GM12878 (cell line): ENCODE data around the gene ARL4D. TPM values are rescaled to one million over a fixed set of nuclear protein-coding genes. Genes with fewer than 3 reads are reported as not detected.

Source experiments
- CREB1 ChIP-seq: IDR thresholded peaks from 2 replicates; pipeline ENCODE4 v1.6.1; 2012; ENCODE audit warnings: low read depth, mild to moderate bottlenecking, inconsistent platforms
- EED ChIP-seq: sonication (generic); IDR thresholded peaks from 2 replicates; pipeline ENCODE4 v1.6.1; 2016; ENCODE audit warnings: antibody characterized with exemption, low read depth
- EP300 ChIP-seq, 2 experiments: fragments of 150-350 bp in 1 of 2; IDR thresholded peaks; 2 replicates each; pipeline ENCODE4 v1.6.1; 2011 to 2012; ENCODE audit warnings: low read depth in 2 of 2, low read length in 2 of 2, borderline replicate concordance in 1 of 2, improper control_type of control experiment in 1 of 2, inconsistent platforms in 1 of 2; ENCODE audit not compliant: control insufficient read depth in 1 of 2
- MTA3 ChIP-seq: IDR thresholded peaks from 2 replicates; pipeline ENCODE4 v1.6.1; 2012; ENCODE audit warnings: low read length, inconsistent platforms, borderline replicate concordance
- NR2F1 ChIP-seq: fragments of 450-650 bp; conservative IDR thresholded peaks from 2 replicates; pipeline ENCODE4 v1.6.1; 2017; ENCODE audit warnings: mild to moderate bottlenecking
- POLR2A ChIP-seq: IDR thresholded peaks from 2 replicates; pipeline ENCODE4 v1.6.1; 2011; ENCODE audit warnings: low read depth, mild to moderate bottlenecking, low read length
- PRDM15 ChIP-seq: fragments of 450-650 bp; formaldehyde crosslinking; IDR thresholded peaks from 2 replicates; pipeline ENCODE4 v1.4.0; 2020; ENCODE audit warnings: mild to moderate bottlenecking, moderate library complexity
- RCOR1 ChIP-seq: conservative IDR thresholded peaks from 2 replicates; pipeline ENCODE4 v1.6.1; 2012; ENCODE audit warnings: low read depth, low read length, improper control_type of control experiment
- RFX5 ChIP-seq: IDR thresholded peaks from 2 replicates; pipeline ENCODE4 v1.6.1; 2011; ENCODE audit warnings: low read depth, low read length, improper control_type of control experiment
- SIN3A ChIP-seq: IDR thresholded peaks from 2 replicates; pipeline ENCODE4 v1.6.1; 2012; ENCODE audit warnings: low read depth, low read length, improper control_type of control experiment
- WRNIP1 ChIP-seq: IDR thresholded peaks from 2 replicates; pipeline ENCODE4 v1.6.1; 2011; ENCODE audit warnings: low read depth, low read length, improper control_type of control experiment, borderline replicate concordance
- ZNF687 ChIP-seq: fragments of 450-650 bp; IDR thresholded peaks from 2 replicates; pipeline ENCODE4 v1.6.1; 2017; ENCODE audit warnings: mild to moderate bottlenecking, moderate library complexity
- polyA plus RNA-seq, 11 experiments: library from polyadenylated mRNA; depleted of rRNA in 4 of 11; unstranded in 6 of 11; stranded (reverse) in 5 of 11; fragments of >200 nt; fragmentation: Nextera tagmentation in 4 of 11; fragmentation: Illumina TruSeq in 1 of 11; extraction: Ambion mirVana in 4 of 11; extraction: Trizol in 1 of 11; gene quantifications; 1 replicate in 1 of 11; 2 replicates in 10 of 11; pipeline versions ENCODE4 v1.2.1 to v1.2.3, GENCODE V29; 2011 to 2016; ENCODE audit warnings: inconsistent platforms in 2 of 11, missing spikeins in 2 of 11, low read depth in 1 of 11
- total RNA-seq, 4 experiments: library from RNA; depleted of rRNA in 3 of 4; stranded (reverse); fragments of >200 nt in 3 of 4; fragmentation: Illumina TruSeq in 1 of 4; extraction: Trizol in 1 of 4; gene quantifications; 2 replicates each; pipeline versions ENCODE4 v1.2.1 to v1.2.3, GENCODE V29; 2013 to 2021
- TF ChIP-seq, protein P1 (sequence below): fragments of 450-650 bp; conservative IDR thresholded peaks from 2 replicates; pipeline ENCODE4 v1.6.1; 2017; ENCODE audit warnings: mild to moderate bottlenecking, moderate library complexity
- TF ChIP-seq, protein P2 (sequence below): fragments of 450-650 bp; IDR thresholded peaks from 2 replicates; pipeline ENCODE4 v1.6.1; 2016; ENCODE audit warnings: mild to moderate bottlenecking

Gene ARL4D
- total and polyA plus RNA-seq, 10 of the 15 experiments (the other 5 are each of a cell fraction or from before 2014, with no cell fraction given) = 0.10 to 1.5 (median 0.75) TPM

GRCh38 chr17:43360376-43360738 lies 38.4 kb upstream of the ARL4D start (continued):
- TF ChIP-seq, protein P1, sequence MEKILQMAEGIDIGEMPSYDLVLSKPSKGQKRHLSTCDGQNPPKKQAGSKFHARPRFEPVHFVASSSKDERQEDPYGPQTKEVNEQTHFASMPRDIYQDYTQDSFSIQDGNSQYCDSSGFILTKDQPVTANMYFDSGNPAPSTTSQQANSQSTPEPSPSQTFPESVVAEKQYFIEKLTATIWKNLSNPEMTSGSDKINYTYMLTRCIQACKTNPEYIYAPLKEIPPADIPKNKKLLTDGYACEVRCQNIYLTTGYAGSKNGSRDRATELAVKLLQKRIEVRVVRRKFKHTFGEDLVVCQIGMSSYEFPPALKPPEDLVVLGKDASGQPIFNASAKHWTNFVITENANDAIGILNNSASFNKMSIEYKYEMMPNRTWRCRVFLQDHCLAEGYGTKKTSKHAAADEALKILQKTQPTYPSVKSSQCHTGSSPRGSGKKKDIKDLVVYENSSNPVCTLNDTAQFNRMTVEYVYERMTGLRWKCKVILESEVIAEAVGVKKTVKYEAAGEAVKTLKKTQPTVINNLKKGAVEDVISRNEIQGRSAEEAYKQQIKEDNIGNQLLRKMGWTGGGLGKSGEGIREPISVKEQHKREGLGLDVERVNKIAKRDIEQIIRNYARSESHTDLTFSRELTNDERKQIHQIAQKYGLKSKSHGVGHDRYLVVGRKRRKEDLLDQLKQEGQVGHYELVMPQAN = no peak
- TF ChIP-seq ZNF687 = peak; percentile 22; the same call in 1 of the 2 replicates
- no peak for TF ChIP-seq WRNIP1
- TF ChIP-seq POLR2A = no peak
- no peak for TF ChIP-seq RFX5
- no peak for TF ChIP-seq EED
- TF ChIP-seq NR2F1 = no peak
- TF ChIP-seq, protein P2, sequence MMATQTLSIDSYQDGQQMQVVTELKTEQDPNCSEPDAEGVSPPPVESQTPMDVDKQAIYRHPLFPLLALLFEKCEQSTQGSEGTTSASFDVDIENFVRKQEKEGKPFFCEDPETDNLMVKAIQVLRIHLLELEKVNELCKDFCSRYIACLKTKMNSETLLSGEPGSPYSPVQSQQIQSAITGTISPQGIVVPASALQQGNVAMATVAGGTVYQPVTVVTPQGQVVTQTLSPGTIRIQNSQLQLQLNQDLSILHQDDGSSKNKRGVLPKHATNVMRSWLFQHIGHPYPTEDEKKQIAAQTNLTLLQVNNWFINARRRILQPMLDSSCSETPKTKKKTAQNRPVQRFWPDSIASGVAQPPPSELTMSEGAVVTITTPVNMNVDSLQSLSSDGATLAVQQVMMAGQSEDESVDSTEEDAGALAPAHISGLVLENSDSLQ = peak; percentile 66; the same call in 1 of the 2 replicates
- TF ChIP-seq PRDM15 (CRISPR knock-in tag) = no peak
- TF ChIP-seq RCOR1 = no peak
- TF ChIP-seq SIN3A = no peak
- TF ChIP-seq MTA3 = no peak
- no peak for TF ChIP-seq EP300 (IDR thresholded peaks at IDR 0.05; ENCODE audit: borderline replicate concordance in 1 of 2, control insufficient read depth in 1 of 2, low read depth in 2 of 2, low read length in 2 of 2)
- peak; percentile 93 for TF ChIP-seq CREB1
